GM21619 (cell line): ENCODE measurements around the gene FGF22.

Experiments
- ATAC-seq: cut with Tn5 transposase; IDR thresholded peaks from one replicate; pipeline ENCODE4 v1.9.1; 2021; ENCODE audit not compliant: unreplicated experiment

FGF22 gene

DNA sequence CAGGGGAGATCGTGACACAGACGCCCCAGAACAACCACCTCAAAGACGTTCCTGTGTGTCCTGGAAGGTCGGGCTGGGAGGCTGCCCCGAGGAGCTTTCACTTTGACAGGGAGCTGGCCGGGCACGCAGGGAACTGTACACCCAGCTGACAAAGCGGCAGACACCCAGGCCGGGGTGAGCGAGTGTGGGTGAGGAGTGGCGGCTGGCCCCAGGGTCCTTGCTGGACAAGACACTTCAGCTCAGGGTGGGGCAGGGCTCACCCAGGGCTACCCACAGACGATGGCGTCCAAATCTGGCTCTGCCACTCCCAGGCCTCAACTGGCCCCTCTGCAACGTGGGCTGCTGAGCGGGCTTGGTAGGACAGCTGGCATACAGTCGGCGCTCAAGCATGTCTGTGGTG is 2.0 kb downstream of the FGF22 start:
- no peak for ATAC-seq

DNA sequence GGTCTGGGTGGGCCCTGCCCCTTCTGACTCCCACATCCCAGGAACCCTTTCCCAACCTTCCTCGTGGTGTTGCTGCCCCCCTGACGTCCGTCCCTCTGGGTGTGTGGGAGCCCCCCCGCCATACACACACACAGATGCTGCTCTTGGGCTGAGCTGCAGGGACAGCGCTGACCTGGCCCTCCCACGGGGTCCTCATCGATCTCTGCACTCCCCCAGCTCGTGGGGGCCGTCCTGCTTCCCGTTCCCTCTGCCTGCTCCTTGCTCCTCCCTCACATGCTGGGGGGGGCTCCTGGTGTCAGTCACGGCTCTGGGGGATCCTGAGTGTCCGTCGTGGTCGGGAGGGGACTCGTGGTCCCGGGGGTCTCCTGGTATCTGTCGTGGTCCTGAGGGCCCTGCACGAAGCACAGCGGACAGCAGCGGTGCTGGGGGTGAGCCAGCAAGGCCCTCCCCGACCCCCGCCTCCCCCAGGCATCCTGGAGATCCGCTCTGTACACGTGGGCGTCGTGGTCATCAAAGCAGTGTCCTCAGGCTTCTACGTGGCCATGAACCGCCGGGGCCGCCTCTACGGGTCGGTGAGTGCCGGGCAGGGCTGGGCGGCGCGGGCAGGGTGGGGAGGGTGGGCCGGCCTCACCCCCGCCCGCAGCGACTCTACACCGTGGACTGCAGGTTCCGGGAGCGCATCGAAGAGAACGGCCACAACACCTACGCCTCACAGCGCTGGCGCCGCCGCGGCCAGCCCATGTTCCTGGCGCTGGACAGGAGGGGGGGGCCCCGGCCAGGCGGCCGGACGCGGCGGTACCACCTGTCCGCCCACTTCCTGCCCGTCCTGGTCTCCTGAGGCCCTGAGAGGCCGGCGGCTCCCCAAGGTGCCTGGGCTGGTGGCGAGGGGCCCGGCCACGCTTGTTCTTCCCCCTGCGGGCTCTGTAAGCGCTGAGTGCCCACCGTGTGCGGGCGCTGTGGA is 3.4 kb downstream of the FGF22 start:
- no peak for ATAC-seq

DNA sequence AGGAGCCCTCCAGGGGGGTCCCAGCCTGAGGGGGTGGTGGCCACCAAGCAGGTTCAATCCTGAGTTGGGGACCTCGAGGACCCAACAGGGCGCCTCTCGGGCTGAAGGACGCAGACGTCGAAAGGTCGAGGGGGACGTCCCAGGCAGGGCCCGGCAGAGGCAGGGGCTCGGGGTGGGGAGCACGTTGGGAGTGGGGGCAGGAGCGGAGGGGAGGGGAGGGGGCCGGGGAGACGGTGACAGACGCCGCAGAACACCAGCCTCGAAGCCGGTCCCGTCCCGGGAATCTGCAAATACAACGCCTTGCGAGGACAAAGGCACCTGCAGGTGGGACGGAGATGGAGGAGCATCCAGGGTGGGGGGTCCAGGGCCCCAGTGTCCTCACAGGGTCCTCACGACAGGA is 4.1 kb downstream of the FGF22 start:
- no peak for ATAC-seq

DNA sequence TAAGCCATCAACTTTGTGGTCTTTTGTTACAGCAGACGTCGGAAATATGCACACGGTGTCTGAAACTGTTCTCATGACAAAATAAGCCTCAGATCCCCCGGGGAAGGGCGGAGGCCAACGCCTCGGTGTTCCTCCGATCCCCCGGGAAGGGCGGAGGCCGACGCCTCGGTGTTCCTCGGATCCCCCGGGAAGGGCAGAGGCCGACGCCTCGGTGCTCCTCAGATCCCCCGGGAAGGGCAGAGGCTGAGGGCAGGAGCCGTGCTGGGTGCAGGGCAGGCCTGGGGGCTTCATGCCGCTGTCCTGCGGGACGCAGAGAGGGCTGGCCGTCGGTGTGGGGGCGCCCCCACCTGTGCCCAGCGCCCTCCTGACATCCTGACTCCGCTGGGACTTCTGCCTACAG is 4.7 kb downstream of the FGF22 start:
- no peak for ATAC-seq

DNA sequence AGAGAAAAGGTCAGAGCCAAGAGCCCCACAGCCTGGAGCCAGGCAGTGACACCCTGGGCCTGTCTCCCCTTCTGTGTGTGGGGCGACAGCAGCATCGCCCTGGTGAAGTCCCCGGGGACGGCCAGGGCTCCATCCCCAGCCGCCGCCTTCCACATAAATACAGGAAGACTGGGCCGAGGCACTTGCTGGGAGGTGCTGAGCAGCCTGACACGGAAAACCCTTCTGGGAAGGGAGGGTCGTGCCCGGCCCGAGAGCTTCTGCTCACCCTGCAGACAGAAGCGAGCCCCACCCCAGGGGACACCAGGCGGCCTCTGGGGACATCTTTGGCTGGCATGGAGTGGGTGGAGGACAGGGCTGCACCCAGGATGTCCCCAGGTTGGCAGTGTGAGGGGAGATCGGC is 5.1 kb downstream of the FGF22 start:
- no peak for ATAC-seq

DNA sequence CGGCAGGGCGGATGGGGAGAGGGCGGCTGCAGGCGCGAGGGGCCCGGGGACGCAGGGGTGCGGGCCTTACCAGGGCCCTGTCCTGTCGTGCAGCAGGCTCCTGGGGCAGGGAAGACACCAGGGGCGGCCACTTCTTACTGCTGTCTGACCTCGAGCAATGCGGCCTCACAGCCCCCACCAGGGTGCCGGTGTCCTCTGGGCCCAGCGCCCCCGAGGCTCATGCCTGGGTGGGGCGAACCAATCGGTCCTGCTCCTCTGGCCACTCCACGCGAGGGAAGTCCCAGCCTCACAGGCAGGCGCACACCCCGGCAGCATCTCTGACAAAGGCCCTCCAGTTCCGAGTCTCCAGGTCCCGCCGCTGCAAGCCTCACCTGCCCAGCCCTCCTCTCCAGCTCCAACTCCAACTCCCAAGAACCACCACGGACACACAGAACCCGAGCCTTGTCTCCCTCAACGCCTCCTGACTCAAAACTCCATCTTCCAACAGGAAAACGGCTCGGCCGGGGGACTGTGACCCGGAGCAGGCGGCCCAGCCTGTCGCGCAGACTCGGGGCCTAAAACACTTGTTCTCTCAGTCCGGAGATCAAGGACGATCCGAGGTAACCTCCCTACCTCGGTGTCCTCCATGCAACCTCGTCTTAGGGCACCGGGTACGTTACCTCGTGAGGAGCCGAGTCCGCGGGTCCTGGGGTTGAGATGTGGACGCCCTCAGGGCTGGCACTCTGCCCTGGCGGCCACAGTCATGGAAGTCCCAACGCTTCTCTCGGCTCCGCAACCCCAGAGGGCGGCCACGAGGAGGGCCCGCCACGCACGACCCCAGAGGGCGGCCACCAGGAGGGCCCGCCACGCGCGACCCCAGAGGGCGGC is 6.5 kb downstream of the FGF22 start:
- ATAC-seq: no peak

DNA sequence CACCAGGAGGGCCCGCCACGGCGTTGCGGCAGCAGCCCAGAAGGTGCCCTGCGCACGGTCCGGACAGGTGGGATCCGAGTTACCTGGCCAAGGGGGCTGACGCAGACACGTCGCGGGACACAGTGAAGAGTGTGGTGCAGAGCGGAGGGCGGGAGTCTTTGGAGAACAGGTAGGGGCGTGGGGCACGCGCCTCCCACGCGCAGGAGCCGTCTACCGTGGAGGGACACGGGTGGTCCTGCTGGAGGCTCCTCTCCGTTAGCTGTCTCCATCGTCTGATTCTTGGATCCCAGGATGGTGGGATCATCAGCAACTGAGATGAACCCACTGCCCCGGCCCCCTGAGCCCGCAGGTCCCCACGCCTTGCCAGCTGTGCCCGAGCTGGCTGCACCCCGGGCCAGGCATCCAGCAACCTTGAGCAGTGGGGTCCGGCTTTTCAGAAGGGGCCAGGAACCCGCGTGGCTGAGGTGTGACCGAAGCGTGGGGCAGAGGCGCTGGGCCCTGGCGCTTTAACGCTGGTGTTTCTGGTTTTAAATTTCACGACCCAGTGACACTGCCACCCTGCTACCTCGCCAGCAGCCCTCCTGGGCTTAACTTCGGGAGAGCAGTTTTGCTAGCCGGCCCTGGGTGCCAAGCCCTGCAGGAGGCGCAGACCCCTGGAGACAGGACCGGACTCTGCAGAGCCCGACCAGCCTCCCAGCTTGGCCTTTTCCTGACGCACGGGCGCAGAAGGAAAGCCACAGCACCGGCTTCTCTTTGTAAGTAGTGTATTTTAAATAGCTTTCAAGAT is 7.3 kb downstream of the FGF22 start:
- no peak for ATAC-seq

DNA sequence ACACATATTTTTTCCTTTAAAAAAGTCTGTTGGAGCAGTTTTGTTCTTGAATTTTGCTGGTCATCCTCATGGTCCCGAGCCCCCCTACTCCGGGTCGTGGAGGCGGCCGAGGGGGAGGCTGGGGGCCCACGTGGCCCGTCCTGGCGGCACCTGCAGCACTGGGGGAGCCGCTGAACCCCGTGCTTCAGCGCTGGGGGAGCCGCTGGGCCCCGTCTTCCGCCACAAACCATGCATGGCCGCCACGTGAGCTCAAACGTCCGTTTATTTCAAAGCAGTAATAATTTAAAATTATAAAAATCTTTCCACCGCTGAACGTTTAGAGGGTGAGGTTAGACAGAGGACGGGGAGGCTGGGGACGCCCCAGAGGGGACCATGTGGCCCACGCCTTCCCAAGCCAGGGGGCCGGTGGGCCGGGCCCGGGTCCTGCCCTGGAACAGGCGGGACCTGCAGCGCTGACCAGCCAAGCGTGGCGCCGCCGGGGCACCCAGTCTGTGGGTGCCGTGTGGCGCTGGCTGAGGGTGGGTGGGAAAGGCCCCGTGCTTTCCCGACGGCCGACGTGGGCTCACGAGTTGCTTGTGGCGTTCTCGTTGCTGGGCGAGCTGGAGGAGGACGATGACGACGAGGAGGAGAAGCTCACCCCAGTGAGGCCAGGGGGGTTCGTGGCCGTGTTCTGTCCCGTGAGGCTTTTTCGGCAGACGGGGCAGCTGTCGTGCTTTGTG is 8.0 kb downstream of the FGF22 start:
- no peak for ATAC-seq

DNA sequence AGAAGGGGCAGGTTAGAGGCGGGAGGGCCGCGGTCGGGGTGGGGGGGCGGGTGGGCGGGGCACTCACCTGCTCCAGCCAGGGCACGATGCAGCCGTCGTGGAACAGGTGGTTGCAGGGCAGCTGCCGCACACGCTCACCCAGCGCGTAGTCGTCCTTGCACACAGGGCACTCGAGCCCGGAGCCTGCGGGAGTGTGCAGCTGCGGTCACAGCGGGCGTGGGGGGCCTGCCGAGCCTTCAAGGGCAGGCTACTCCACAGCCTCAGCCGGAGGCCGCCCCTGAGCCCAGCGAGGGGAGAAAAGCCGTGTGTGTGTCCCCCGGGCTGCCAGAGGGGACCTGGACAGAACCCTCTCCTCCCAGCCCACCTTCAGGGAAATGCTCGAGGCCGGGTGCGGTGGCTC is 8.6 kb downstream of the FGF22 start:
- ATAC-seq: no peak

DNA sequence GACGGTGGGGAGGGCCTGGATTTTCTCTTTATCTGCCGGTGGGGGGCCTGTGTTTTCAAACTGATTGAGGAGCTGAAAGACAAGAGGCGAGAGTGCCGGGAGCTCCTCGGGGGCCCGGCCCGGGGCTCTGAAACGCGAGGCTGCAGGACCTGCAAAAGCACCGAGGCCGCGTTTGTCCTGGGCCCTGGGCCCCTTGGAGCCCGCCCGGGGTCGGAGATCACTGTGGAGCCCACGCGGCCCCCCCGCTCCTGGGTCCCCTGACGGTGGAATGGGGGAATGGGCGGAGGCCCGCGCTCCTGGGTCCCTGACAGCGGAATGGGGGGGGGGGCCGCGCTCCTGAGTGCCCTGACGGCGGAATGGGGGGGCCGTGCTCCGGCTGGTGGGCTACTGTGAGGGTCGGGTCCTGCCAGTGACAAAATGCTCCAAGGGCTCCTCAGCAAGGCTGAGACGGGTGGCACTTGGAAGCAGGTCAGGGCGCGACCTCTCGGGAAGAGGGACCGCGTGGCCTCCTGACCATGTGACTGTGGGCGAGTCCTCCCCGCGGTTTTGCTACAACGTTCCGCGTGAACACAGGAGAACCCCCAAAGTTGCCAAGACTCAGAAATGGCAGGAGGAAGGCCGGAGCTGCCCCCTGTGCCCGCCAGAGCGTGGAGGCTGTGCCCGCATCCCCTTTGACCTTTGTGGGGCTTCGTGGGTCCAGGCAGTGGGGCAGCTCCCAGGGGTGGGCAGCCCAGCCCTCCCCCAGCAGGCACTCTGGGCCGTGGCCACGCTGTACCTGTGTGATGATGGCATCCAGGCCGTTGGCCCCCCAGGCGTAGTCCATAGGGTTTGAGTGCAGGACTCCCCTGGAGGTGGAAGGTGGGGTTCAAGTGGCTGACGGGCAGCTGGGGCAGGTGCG is 9.5 kb downstream of the FGF22 start:
- ATAC-seq: no peak

DNA sequence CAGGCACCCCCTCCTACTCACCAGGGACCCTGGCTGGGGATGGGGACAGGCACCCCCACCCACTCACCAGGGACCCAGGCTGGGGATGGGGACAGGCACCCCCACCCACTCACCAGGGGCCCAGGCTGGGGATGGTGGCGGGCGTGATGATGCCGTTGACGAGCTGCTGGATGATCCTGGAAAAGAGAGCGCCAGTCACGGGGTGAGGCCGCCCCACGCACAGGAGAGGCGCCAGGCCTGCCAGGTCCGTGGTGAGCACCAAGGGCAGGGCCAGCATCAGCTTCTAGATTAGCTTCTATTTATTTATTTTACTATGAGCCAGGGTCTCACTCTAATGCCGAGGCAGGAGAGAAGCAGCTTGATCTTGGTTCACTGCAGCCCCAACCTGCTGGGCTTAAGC is 10.4 kb downstream of the FGF22 start:
- no peak for ATAC-seq

DNA sequence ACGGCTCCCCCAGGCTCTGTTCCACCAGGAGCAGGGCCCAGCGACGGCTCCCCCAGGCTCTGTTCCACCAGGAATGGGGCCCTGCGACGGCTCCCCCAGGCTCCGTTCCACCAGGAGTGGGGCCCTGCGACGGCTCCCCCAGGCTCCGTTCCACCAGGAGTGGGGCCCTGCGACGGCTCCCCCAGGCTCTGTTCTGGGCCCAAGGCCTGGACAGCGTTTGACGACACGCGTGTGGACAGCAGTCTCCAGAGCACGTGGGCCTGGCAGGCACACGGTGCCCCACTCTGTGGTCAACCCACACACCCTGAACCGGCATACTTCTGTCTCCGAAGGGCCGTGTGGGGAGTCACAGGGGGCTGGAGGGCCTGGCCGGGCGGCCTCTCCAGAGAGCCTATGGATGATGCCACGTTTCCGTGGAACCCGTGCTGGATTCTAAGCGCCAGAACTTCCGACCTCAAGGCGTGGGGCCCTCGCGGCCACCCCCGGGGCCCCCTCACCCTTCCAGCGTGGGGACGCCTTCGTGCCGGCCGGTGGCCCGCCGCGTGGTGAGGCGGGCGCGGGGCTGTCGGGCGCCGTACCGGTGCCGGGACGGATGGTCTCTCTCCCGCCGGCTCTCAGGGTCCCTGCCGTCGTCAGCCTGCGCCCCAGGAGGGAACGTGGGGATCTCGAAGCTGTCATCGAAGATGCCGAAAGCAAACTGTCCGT is 11.6 kb downstream of the FGF22 start:
- ATAC-seq: no peak

DNA sequence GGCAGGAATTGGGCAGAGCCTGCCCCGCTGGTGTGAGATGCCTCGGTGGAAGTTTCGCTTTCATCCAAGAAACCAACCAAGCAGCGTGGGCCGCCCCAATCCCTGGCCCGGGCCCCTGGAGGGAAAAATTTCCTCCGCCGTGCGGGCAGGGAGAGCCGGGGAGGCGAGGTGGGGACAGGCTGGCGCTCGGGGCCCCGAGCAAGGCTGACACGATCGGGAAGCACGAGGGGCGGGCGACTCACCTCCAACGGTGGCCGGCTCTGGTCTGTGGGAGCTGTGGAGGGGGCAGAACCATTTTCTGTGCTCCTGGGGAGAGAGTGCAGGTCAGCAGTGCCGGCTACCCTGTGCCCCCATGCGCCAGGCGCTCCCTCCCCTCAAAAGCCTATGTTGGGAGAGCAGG is 12.3 kb downstream of the FGF22 start:
- no peak for ATAC-seq

DNA sequence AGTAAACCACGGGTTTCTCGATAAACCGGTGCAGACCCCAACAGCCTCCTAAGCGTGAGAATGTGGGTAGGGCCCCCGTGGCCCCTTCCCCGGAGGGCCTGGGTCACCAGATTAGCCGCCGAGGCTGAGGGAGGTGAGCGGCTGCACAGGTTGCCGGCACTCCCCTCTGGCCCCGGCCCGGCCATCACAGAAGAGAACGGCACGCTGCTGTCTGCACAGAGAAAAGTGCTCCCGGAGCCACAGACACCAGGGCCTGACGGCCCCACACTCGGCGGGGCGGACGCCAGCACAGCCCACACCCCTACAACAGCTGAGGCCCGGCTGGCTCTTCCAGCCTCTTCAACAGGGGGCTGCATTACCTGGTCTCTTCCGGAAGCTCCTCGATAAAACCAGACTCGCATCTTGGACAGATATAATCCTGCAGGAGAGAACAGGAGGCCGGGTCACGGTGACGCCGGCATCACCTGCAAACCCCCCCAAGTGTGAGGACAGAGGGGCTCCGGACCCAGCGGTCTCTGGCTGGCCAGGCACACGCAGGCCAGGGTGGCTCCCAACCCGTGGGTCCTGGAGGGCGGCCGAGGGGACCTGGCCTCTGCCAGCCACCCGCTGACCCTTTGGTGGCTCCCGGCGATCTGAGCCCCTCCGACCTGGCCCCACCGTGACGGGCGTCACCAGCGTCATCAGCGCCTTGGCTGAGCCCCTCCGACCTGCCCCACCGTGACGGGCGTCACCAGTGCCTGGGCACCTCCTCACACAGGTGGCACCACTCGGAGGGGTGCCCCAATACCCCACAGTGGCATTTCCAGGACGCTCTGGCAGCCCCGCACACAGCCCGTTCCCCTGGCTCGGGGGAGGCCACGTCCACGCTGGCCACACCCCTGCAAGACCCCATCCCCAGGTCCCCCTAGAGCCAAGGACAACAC is 13.0 kb downstream of the FGF22 start:
- ATAC-seq: no peak

DNA sequence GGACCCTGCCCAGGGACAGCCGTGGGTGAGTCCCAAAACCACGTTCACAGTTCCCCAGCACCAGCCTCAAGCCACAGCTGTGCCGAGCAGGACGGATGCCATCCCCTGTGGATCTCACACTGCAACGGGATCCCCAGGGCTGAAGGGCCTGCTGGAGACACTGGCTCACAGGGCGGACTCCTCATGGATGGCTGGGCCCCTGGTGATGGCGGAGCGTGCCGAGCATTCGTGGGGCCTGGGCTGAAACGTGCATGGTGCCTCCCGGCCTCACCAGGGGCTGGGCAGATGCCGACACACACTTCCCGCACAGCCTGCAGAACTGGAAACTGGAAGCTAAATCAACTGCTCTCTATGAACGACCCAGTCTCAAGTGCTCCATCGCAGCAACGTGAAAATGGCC is 13.7 kb downstream of the FGF22 start:
- no peak for ATAC-seq

DNA sequence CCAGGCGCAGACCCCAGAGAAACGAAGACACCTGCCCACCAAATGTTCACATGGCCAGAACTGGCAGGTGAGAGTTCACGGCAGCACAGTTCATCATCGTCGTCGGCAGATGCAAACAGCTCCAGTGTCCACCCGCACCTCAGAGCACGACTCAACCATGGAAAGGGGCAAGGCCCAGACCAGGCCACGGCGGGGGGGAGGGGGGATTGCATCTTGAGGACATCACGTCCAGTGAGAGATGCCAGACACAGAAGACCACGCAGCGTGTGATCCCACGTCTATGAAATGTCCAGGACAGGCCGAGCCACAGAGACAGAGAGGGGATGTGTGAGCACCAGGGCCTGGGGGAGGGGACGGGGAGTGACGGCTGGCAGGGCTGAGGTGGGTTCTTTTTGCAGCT is 16.0 kb downstream of the FGF22 start:
- no peak for ATAC-seq

DNA sequence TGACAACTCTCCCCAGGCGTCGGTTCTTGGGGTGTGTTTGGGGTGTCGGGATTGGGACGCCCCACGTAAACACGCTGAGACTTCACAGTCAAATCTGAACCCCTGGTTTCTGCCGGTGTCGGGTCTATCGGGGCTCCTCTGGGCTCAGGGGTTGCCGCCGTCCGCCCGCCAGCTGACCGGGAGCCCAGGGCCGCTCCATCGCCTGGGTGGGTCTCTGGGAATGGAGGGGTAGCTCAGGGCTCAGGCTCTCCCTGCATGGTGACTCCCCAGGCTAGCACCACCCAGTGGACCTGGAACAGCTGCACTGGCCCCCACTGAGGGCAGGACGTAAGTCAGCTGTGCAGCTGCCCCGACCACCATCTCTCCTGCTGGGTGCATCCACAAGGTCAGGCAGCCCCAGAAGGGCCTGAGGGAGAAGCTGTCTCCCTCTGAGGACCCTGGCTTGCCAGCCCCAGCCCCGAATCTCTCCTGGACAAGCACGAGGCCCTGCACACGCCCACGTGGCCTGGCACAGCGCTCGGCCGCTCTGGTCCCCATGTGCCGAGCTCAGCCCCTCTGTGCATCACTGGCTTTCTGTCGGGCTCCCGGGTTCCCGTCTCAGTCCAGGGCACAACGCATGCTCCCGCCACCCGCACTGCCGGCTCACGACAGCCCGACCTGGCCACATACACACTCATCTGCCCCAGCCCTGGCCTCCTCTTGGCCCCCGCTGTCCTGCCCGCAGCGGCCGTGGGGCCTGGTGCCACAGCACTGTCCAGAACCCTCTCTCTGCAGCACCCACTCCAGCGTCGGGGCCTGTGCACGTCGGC is 17.3 kb downstream of the FGF22 start:
- no peak for ATAC-seq
